Measurements from ENCODE around the gene GLT1D1. TPM values are rescaled to one million over a fixed set of nuclear protein-coding genes. Genes with fewer than 3 reads are reported as not detected.

The GLT1D1 gene
- total RNA-seq, 4 donors from 2014 or later: 0.57 to 2.9 (median 1.4) TPM

GRCh38 chr12:129001826-129002225 lies 148.5 kb downstream of the GLT1D1 start:
- no peaks in the 10 kb centered on the region for H3K27me3 ChIP-seq
- H3K9me3 ChIP-seq: no peaks in the 10 kb centered on the region
- no peaks in the 10 kb centered on the region for H3K4me1 ChIP-seq
- H3K27ac ChIP-seq: no peak overlapping the region
- no peak for TF ChIP-seq EP300 (IDR thresholded peaks at IDR 0.05)
- no peak for TF ChIP-seq POLR2AphosphoS5 (IDR thresholded peaks at IDR 0.05)
- no peak for TF ChIP-seq CTCF (IDR thresholded peaks at IDR 0.05)
- WGBS: 79% methylated on average over 6 of the region's 6 CpGs
- H3K36me3 ChIP-seq: no peaks in the 10 kb centered on the region
- no peak overlapping the region for H3K4me3 ChIP-seq
- DNase-seq (ENCODE audit: low spot score in 2 of 2): no peak

- H3K4me1 ChIP-seq: no peaks in the 10 kb centered on the region
- H3K36me3 ChIP-seq: no peaks in the 10 kb centered on the region
- no peak for DNase-seq (ENCODE audit: low spot score in 2 of 2)
- H3K27me3 ChIP-seq: no peaks in the 10 kb centered on the region
- no peaks in the 10 kb centered on the region for H3K9me3 ChIP-seq
- H3K4me3 ChIP-seq: no peak overlapping the region
- WGBS: 82% methylated on average over 8 of the region's 8 CpGs
- H3K27ac ChIP-seq: no peak overlapping the region
- no peak for TF ChIP-seq CTCF (IDR thresholded peaks at IDR 0.05)
These were observed 149.1 kb downstream of the GLT1D1 start for GRCh38 chr12:129002427-129002826.

GRCh38 chr12:129005416-129005815 lies 152.1 kb downstream of the GLT1D1 start:
- 86% methylated on average over 7 of the region's 8 CpGs for WGBS
- Histone ChIP-seq H3K27ac (no peak overlapping the region), H3K36me3 (no peaks in the 10 kb centered on the region), H3K27me3 (no peaks in the 10 kb centered on the region), H3K4me3 (no peak overlapping the region), H3K4me1 (no peaks in the 10 kb centered on the region), H3K9me3 (no peaks in the 10 kb centered on the region)
- DNase-seq (ENCODE audit: low spot score in 2 of 2): no peak
- TF ChIP-seq EP300 (IDR thresholded peaks at IDR 0.05): no peak
- TF ChIP-seq POLR2AphosphoS5 (IDR thresholded peaks at IDR 0.05): no peak
- no peak for TF ChIP-seq CTCF (IDR thresholded peaks at IDR 0.05)
- no peak for TF ChIP-seq POLR2A (IDR thresholded peaks at IDR 0.05)

GRCh38 chr12:129005829-129006228 lies 152.6 kb downstream of the GLT1D1 start:
- Histone ChIP-seq H3K4me1 (no peaks in the 10 kb centered on the region), H3K9me3 (no peaks in the 10 kb centered on the region), H3K36me3 (no peaks in the 10 kb centered on the region)

GRCh38 chr12:129009833-129010622 lies 156.8 kb downstream of the GLT1D1 start:
- TF ChIP-seq EP300 (IDR thresholded peaks at IDR 0.05) (no peak), POLR2AphosphoS5 (IDR thresholded peaks at IDR 0.05) (no peak), POLR2A (IDR thresholded peaks at IDR 0.05) (no peak), CTCF (IDR thresholded peaks at IDR 0.05) (no peak)
- Histone ChIP-seq H3K9me3 (no peaks in the 10 kb centered on the region), H3K27ac (no peak overlapping the region), H3K4me3 (no peak overlapping the region), H3K27me3 (no peaks in the 10 kb centered on the region), H3K4me1 (no peaks in the 10 kb centered on the region), H3K36me3 (no peaks in the 10 kb centered on the region)
- DNase-seq (ENCODE audit: low spot score in 2 of 2): no peak
- 66% methylated on average over 5 of the region's 5 CpGs for WGBS

More at GRCh38 chr12:129005829-129006228, 152.6 kb downstream of the GLT1D1 start:
- TF ChIP-seq POLR2AphosphoS5 (IDR thresholded peaks at IDR 0.05) (no peak), CTCF (IDR thresholded peaks at IDR 0.05) (no peak), POLR2A (IDR thresholded peaks at IDR 0.05) (no peak), EP300 (IDR thresholded peaks at IDR 0.05) (no peak)
- DNase-seq (ENCODE audit: low spot score in 2 of 2): no peak
- H3K27me3 ChIP-seq: no peaks in the 10 kb centered on the region
- no peak overlapping the region for H3K4me3 ChIP-seq
- H3K27ac ChIP-seq: no peak overlapping the region
- WGBS: 73% methylated on average over 6 of the region's 6 CpGs
